H1 (cell line): Measurements from ENCODE around the gene PPP1R18. TPM values are rescaled to one million over a fixed set of nuclear protein-coding genes. Genes with fewer than 3 reads are reported as not detected.

Source experiments
- CTCF ChIA-PET: fragments of 300-600 bp; sonication (Branson Sonifier 250); formaldehyde crosslinking; loops from one replicate; lab custom pipeline; 2021; ENCODE audit not compliant: partially characterized antibody; lab: Charles Lee
- POLR2A ChIA-PET: fragments of 300-600 bp; sonication (Branson Sonifier 250); formaldehyde crosslinking; loops from one replicate; lab custom pipeline; 2021; ENCODE audit warnings: inconsistent platforms; ENCODE audit not compliant: partially characterized antibody; lab: Charles Lee
- DNase-seq, 2 experiments: peaks; one replicate each; pipeline versions ENCODE4 v3.0.0 to v3.0.0-alpha.2; 2010 to 2022; ENCODE audit warnings: low spot score in 2 of 2, low read depth in 1 of 2, mixed read lengths in 1 of 2
- FAIRE-seq: peaks from 2 replicates; lab custom pipeline; 2011; peaks lifted over from hg19 to GRCh38; lab: Jason Lieb, UNC
- H2AFZ ChIP-seq: 2 replicates; pipeline ENCODE4 v1.8.1; 2012; ENCODE audit warnings: low read length, inconsistent platforms
- H2AK5ac ChIP-seq: 2 replicates; pipeline ENCODE4 v1.6.1; 2013; ENCODE audit warnings: low read depth, low read length
- H2BK120ac ChIP-seq: replicated peaks from 2 replicates; pipeline ENCODE3; 2013; ENCODE audit warnings: low read depth, low read length, inconsistent platforms
- H2BK12ac ChIP-seq: 2 replicates; pipeline ENCODE4 v1.6.1; 2013; ENCODE audit warnings: low read depth, low read length
- H2BK15ac ChIP-seq: 2 replicates; pipeline ENCODE4 v1.6.1; 2013; ENCODE audit warnings: low read length
- H2BK20ac ChIP-seq: 2 replicates; pipeline ENCODE4 v1.6.1; 2013; ENCODE audit warnings: low read length
- H2BK5ac ChIP-seq: 2 replicates; pipeline ENCODE4 v1.6.1; 2013; ENCODE audit warnings: low read depth, low read length
- H3K14ac ChIP-seq: 2 replicates; pipeline ENCODE4 v1.6.1; 2013; ENCODE audit warnings: inconsistent platforms; ENCODE audit not compliant: insufficient read length
- H3K18ac ChIP-seq: 2 replicates; pipeline ENCODE4 v1.6.1; 2013; ENCODE audit warnings: low read length; ENCODE audit errors: extremely low read depth
- H3K23ac ChIP-seq: 2 replicates; pipeline ENCODE4 v1.6.1; 2013; ENCODE audit warnings: inconsistent platforms; ENCODE audit not compliant: insufficient read length
- H3K23me2 ChIP-seq: 2 replicates; pipeline ENCODE4 v1.6.1; 2013; ENCODE audit warnings: low read depth, low read length
- H3K27ac ChIP-seq: 2 replicates; pipeline ENCODE4 v1.6.1; 2011; ENCODE audit warnings: low read depth, low read length, inconsistent platforms
- H3K27me3 ChIP-seq, 4 experiments: replicated peaks in 1 of 4; 1 replicate in 1 of 4; 2 replicates in 3 of 4; pipeline versions ENCODE4 v1.6.1 to v1.8.1; 2011 to 2013; ENCODE audit warnings: low read length in 3 of 4, mild to moderate bottlenecking in 3 of 4, inconsistent platforms in 2 of 4, mixed read lengths in 2 of 4, moderate library complexity in 1 of 4; ENCODE audit not compliant: control insufficient read depth in 3 of 4, insufficient read depth in 3 of 4; ENCODE audit errors: extremely low read depth in 1 of 4
- H3K36me3 ChIP-seq, 4 experiments: 2 replicates each; pipeline versions ENCODE4 v1.6.1 to v1.8.1; 2011 to 2013; ENCODE audit warnings: mild to moderate bottlenecking in 4 of 4, low read length in 3 of 4, moderate library complexity in 2 of 4, control low read depth in 1 of 4, inconsistent platforms in 1 of 4; ENCODE audit not compliant: insufficient read depth in 4 of 4, control insufficient read depth in 2 of 4
- H3K4ac ChIP-seq: replicated peaks from 2 replicates; pipeline ENCODE3; 2013; ENCODE audit warnings: low read length, low read depth, mixed read lengths, inconsistent platforms; ENCODE audit not compliant: insufficient read length
- H3K4me1 ChIP-seq, 4 experiments: replicated peaks in 1 of 4; 1 replicate in 1 of 4; 2 replicates in 3 of 4; pipeline versions ENCODE4 v1.6.1 to v1.8.1; 2011 to 2013; ENCODE audit warnings: low read length in 3 of 4, inconsistent platforms in 2 of 4, mixed read lengths in 1 of 4; ENCODE audit not compliant: insufficient read depth in 4 of 4, control insufficient read depth in 3 of 4
- H3K4me2 ChIP-seq, 2 experiments: 2 replicates each; pipeline versions ENCODE4 v1.6.1 to v1.8.1; 2011 to 2013; ENCODE audit warnings: low read depth in 2 of 2, low read length in 2 of 2, control low read depth in 1 of 2, inconsistent platforms in 1 of 2, mild to moderate bottlenecking in 1 of 2; ENCODE audit not compliant: insufficient read depth in 1 of 2
- H3K4me3 ChIP-seq, 4 experiments: fragments of 200-600, 300-600 bp in 1 of 4; sonication (generic), shearing (Covaris generic), sonication (Bioruptor Twin) in 1 of 4; 2 replicates each; pipeline versions ENCODE4 v1.5.1 to v1.8.1; 2011 to 2016; ENCODE audit warnings: low read length in 4 of 4, low read depth in 3 of 4, control low read depth in 2 of 4, inconsistent platforms in 2 of 4, mild to moderate bottlenecking in 2 of 4, mixed read lengths in 1 of 4, moderate library complexity in 1 of 4; ENCODE audit not compliant: insufficient read depth in 2 of 4; ENCODE audit errors: extremely low read depth in 1 of 4
- H3K56ac ChIP-seq: replicated peaks from 2 replicates; pipeline ENCODE3; 2013; ENCODE audit warnings: low read depth, mild to moderate bottlenecking, mixed read lengths, low read length, inconsistent platforms; ENCODE audit not compliant: insufficient read length
- H3K79me1 ChIP-seq: 2 replicates; pipeline ENCODE4 v1.6.1; 2013; ENCODE audit warnings: low read depth, low read length, control low read depth
- H3K79me2 ChIP-seq, 2 experiments: 2 replicates each; pipeline versions ENCODE4 v1.6.1 to v1.8.1; 2012 to 2013; ENCODE audit warnings: low read length in 2 of 2, mild to moderate bottlenecking in 2 of 2, inconsistent platforms in 1 of 2; ENCODE audit not compliant: insufficient read depth in 2 of 2, control insufficient read depth in 1 of 2
- H3K9ac ChIP-seq, 4 experiments: replicated peaks in 1 of 4; 1 replicate in 1 of 4; 2 replicates in 3 of 4; pipeline versions ENCODE4 v1.6.1 to v1.8.1; 2011 to 2013; ENCODE audit warnings: low read depth in 3 of 4, low read length in 3 of 4, control low read depth in 2 of 4, mild to moderate bottlenecking in 2 of 4, moderate library complexity in 2 of 4, inconsistent platforms in 1 of 4; ENCODE audit errors: extremely low read depth in 1 of 4
- H3K9me3 ChIP-seq, 2 experiments: 2 replicates each; pipeline versions ENCODE4 v1.6.1 to v1.8.1; 2012 to 2013; ENCODE audit warnings: mild to moderate bottlenecking in 2 of 2, moderate library complexity in 2 of 2, control low read depth in 1 of 2, inconsistent platforms in 1 of 2, low read depth in 1 of 2, low read length in 1 of 2, mixed read lengths in 1 of 2; ENCODE audit not compliant: insufficient read depth in 2 of 2
- H4K20me1 ChIP-seq, 2 experiments: replicated peaks in 1 of 2; 2 replicates each; pipeline versions ENCODE3 to v1.8.1; 2011 to 2013; ENCODE audit warnings: inconsistent platforms in 2 of 2, low read length in 2 of 2, mild to moderate bottlenecking in 1 of 2; ENCODE audit not compliant: insufficient read depth in 2 of 2, control insufficient read depth in 1 of 2
- H4K5ac ChIP-seq: 2 replicates; pipeline ENCODE4 v1.6.1; 2013; ENCODE audit warnings: low read length, low read depth, mixed read lengths, inconsistent platforms; ENCODE audit not compliant: insufficient read length
- H4K8ac ChIP-seq: 2 replicates; pipeline ENCODE4 v1.8.0; 2013; ENCODE audit warnings: mild to moderate bottlenecking, moderate library complexity, low read length, inconsistent platforms; ENCODE audit not compliant: insufficient read depth; ENCODE audit errors: extremely low read depth
- H4K91ac ChIP-seq: replicated peaks from 2 replicates; pipeline ENCODE3; 2013; ENCODE audit warnings: low read length, mixed read lengths, inconsistent platforms; ENCODE audit not compliant: insufficient read length
- CBX8 ChIP-seq: fragments of 300-800, 300-1000 bp; sonication (generic); IDR thresholded peaks from 2 replicates; pipeline ENCODE4 v1.7.1; 2016; ENCODE audit warnings: low read depth, low read length, borderline replicate concordance
- EGR1 ChIP-seq: IDR thresholded peaks from 2 replicates; pipeline ENCODE4 v1.6.1; 2011; ENCODE audit warnings: low read depth, low read length, borderline replicate concordance
- POLR2AphosphoS5 ChIP-seq: IDR thresholded peaks from 2 replicates; pipeline ENCODE4 v1.6.1; 2011; ENCODE audit warnings: low read depth, low read length
- POU5F1 ChIP-seq: IDR thresholded peaks from 2 replicates; pipeline ENCODE4 v1.6.1; 2011; ENCODE audit warnings: low read depth, mild to moderate bottlenecking, low read length, moderate library complexity
- RBBP5 ChIP-seq: IDR thresholded peaks from 2 replicates; pipeline ENCODE4 v1.7.1; 2012; ENCODE audit warnings: low read depth, mild to moderate bottlenecking, inconsistent platforms, low read length, moderate library complexity, borderline replicate concordance
- TAF1 ChIP-seq: IDR thresholded peaks from 2 replicates; pipeline ENCODE4 v1.6.1; 2011; ENCODE audit warnings: mild to moderate bottlenecking, low read depth, low read length
- WGBS, 2 experiments: shearing (Covaris generic) in 1 of 2; methylation state at CpG; one replicate each; pipeline versions ENCODE4 v1.1.6 to v1.1.7; 2013 to 2015; ENCODE audit warnings: low lambda C conversion rate in 2 of 2, mixed read lengths in 2 of 2, inconsistent platforms in 1 of 2, low coverage in 1 of 2, missing lambda C conversion rate in 1 of 2; ENCODE audit not compliant: insufficient replicate concordance in 2 of 2, insufficient coverage in 1 of 2, insufficient read length in 1 of 2; ENCODE audit errors: extremely low coverage in 1 of 2, missing lambda C conversion rate in 1 of 2; 5-methylcytosine and 5-hydroxymethylcytosine counted together
- polyA plus RNA-seq, 7 experiments: library from polyadenylated mRNA; depleted of rRNA in 3 of 7; stranded (reverse) in 5 of 7; unstranded in 2 of 7; fragments of >200 nt in 5 of 7; fragments of 200-250 nt in 2 of 7; gene quantifications; 1 replicate in 5 of 7; 2 replicates in 1 of 7; 4 replicates in 1 of 7; pipeline versions ENCODE4 v1.2.1 to v1.2.3, GENCODE V29; 2011 to 2013; ENCODE audit warnings: missing spikeins in 2 of 7, mixed read lengths in 2 of 7
- total RNA-seq: library from RNA; stranded (reverse); fragmentation: NEBNext Ultra II Directional; extraction: Animal tissue kit (Norgen Biotek cat#: 25700); gene quantifications from 2 replicates; pipeline ENCODE4 v1.2.1, GENCODE V29; 2021
- TF ChIP-seq, protein P1 (sequence below): IDR thresholded peaks from 2 replicates; pipeline ENCODE4 v1.6.1; 2012; ENCODE audit warnings: low read length, inconsistent platforms

PPP1R18 gene
- total and polyA plus RNA-seq, 2 of the 8 experiments (the other 6 are each of a cell fraction or from before 2014, with no cell fraction given) = 25.1 to 29.1 TPM

DNA sequence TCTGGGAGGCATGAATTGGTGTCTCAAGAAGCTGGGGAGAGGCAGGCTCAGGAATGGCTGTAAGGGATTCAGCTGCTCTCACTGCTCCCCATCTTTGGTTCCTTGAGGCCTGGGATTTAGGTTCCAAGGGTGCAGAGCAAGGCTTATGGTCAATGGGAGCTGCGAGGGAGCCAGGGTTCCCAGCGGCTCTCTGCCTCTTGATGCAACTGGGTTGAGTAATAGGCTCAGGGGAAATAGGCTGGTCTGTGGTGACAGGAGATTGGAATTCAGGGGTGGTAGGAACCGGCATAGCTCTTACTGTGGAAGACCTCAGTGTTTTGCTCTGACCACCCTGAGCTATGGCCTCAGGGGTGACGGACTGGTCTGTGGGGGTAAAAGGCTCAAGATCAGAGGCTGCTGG is 17.4 kb upstream of the PPP1R18 start:
- Histone ChIP-seq H4K5ac (no peak overlapping the region), H3K23ac (no peak overlapping the region), H4K20me1 (peaks cover 3% of the 10 kb centered on the region in 2 experiments), H3K4me3 (no peak overlapping the region), H3K79me2 (no peaks in the 10 kb centered on the region), H3K27ac (no peak overlapping the region), H2BK20ac (no peak overlapping the region), H2BK120ac (no peak overlapping the region), H2AFZ (no peak overlapping the region), H2BK15ac (no peak overlapping the region), H2AK5ac (no peak overlapping the region), H3K79me1 (no peaks in the 10 kb centered on the region), H3K23me2 (no peaks in the 10 kb centered on the region), H3K4me2 (no peak overlapping the region), H3K9ac (no peak overlapping the region), H3K4me1 (no peaks in the 10 kb centered on the region; a peak in 1 of 7 replicates), H4K8ac (no peak overlapping the region), H3K4ac (no peak overlapping the region), H3K56ac (no peak overlapping the region), H3K14ac (no peak overlapping the region), H2BK12ac (no peak overlapping the region), H3K36me3 (peaks cover 5 to 42% (median 24%) of the 10 kb centered on the region in 4 experiments; a peak in 6 of 8 replicates), H2BK5ac (no peak overlapping the region), H3K18ac (no peak overlapping the region), H3K9me3 (no peaks in the 10 kb centered on the region), H3K27me3 (no peaks in the 10 kb centered on the region), H4K91ac (no peak overlapping the region)
- ChIA-PET POLR2A (interaction anchor here (0.8 to 35.9 kb wide), 10 partner anchors 4 to 114 kb away, joined by 3 to 732 read pairs (median 4); partner anchors contain the start of genes IER3, MDC1, NRM and TUBB), CTCF (interaction anchor here (1.2 to 2.3 kb wide), 11 partner anchors 9 to 130 kb away, joined by 3 to 14 read pairs (median 7); partner anchors contain the start of gene DHX16)
- FAIRE-seq = no peak
- TF ChIP-seq EGR1 (no peak), RBBP5 (no peak), CBX8 (no peak), POLR2AphosphoS5 (no peak), POU5F1 (no peak), TAF1 (no peak)
- TF ChIP-seq, protein P1, sequence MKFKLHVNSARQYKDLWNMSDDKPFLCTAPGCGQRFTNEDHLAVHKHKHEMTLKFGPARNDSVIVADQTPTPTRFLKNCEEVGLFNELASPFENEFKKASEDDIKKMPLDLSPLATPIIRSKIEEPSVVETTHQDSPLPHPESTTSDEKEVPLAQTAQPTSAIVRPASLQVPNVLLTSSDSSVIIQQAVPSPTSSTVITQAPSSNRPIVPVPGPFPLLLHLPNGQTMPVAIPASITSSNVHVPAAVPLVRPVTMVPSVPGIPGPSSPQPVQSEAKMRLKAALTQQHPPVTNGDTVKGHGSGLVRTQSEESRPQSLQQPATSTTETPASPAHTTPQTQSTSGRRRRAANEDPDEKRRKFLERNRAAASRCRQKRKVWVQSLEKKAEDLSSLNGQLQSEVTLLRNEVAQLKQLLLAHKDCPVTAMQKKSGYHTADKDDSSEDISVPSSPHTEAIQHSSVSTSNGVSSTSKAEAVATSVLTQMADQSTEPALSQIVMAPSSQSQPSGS = no peak
- WGBS, 2 experiments = 84% methylated on average over 4 of the region's 4 CpGs; no CpG with 5 or more reads in 1 of the 2 experiments
- DNase-seq = no peak
